HEK293 (cell line): Measurements from ENCODE around the gene ARSJ.
A peak's percentile ranks its signal among the peaks of the same experiment; 100 is the strongest.

Experiments used
- BCL11A ChIP-seq: fragments of 450-650 bp; formaldehyde crosslinking; IDR thresholded peaks from 2 replicates; pipeline ENCODE4 v1.5.1; 2016; ENCODE audit warnings: low read depth, missing biosample characterization, missing genetic modification characterization
- FEZF1 ChIP-seq: fragments of 450-650 bp; formaldehyde crosslinking; IDR thresholded peaks from 2 replicates; pipeline ENCODE4 v1.5.1; 2016; ENCODE audit warnings: missing biosample characterization, missing genetic modification characterization
- IKZF3 ChIP-seq: fragments of 450-650 bp; IDR thresholded peaks from 2 replicates; pipeline ENCODE4 v1.5.0; 2018; ENCODE audit warnings: missing biosample characterization, mild to moderate bottlenecking, missing genetic modification characterization, moderate library complexity
- KLF1 ChIP-seq: fragments of 450-650 bp; formaldehyde crosslinking; IDR thresholded peaks from 2 replicates; pipeline ENCODE4 v1.5.1; 2016; ENCODE audit warnings: missing biosample characterization, missing genetic modification characterization
- KLF8 ChIP-seq: fragments of 450-650 bp; formaldehyde crosslinking; IDR thresholded peaks from 2 replicates; pipeline ENCODE4 v1.5.1; 2016; ENCODE audit warnings: missing biosample characterization, missing genetic modification characterization
- PRDM1 ChIP-seq: fragments of 450-650 bp; formaldehyde crosslinking; IDR thresholded peaks from 2 replicates; pipeline ENCODE4; 2016; ENCODE audit warnings: missing biosample characterization, missing genetic modification characterization
- SP3 ChIP-seq: fragments of 450-650 bp; formaldehyde crosslinking; IDR thresholded peaks from 2 replicates; pipeline ENCODE4 v1.5.1; 2016; ENCODE audit warnings: missing biosample characterization, missing genetic modification characterization
- ZEB2 ChIP-seq: fragments of 450-650 bp; formaldehyde crosslinking; IDR thresholded peaks from 2 replicates; pipeline ENCODE4 v1.5.1; 2016; ENCODE audit warnings: missing biosample characterization, missing genetic modification characterization
- ZFP37 ChIP-seq: fragments of 450-650 bp; formaldehyde crosslinking; IDR thresholded peaks from 2 replicates; pipeline ENCODE4 v1.5.1; 2016; ENCODE audit warnings: missing biosample characterization, missing genetic modification characterization
- ZFP69B ChIP-seq: fragments of 450-650 bp; formaldehyde crosslinking; IDR thresholded peaks from 2 replicates; pipeline ENCODE4 v1.5.1; 2016; ENCODE audit warnings: missing biosample characterization, missing genetic modification characterization
- ZNF184 ChIP-seq: fragments of 450-650 bp; IDR thresholded peaks from 2 replicates; pipeline ENCODE4 v1.5.1; 2018; ENCODE audit warnings: missing biosample characterization, mild to moderate bottlenecking, missing genetic modification characterization
- ZNF324 ChIP-seq: fragments of 450-650 bp; formaldehyde crosslinking; IDR thresholded peaks from 2 replicates; pipeline ENCODE4 v1.5.1; 2016; ENCODE audit warnings: missing biosample characterization, missing genetic modification characterization
- ZNF600 ChIP-seq: fragments of 450-650 bp; formaldehyde crosslinking; IDR thresholded peaks from 2 replicates; pipeline ENCODE4 v1.5.1; 2016; ENCODE audit warnings: missing biosample characterization, missing genetic modification characterization
- ZNF624 ChIP-seq: fragments of 450-650 bp; formaldehyde crosslinking; IDR thresholded peaks from 2 replicates; pipeline ENCODE4 v1.5.1; 2017; ENCODE audit warnings: missing biosample characterization, missing genetic modification characterization
- ZNF654 ChIP-seq: fragments of 450-650 bp; formaldehyde crosslinking; IDR thresholded peaks from 2 replicates; pipeline ENCODE4 v1.5.1; 2016; ENCODE audit warnings: low read depth, missing biosample characterization, missing genetic modification characterization
- ZNF660 ChIP-seq: fragments of 450-650 bp; IDR thresholded peaks from 2 replicates; pipeline ENCODE4 v1.5.1; 2018; ENCODE audit warnings: missing biosample characterization, mild to moderate bottlenecking, missing genetic modification characterization
- ZNF785 ChIP-seq: fragments of 450-650 bp; formaldehyde crosslinking; IDR thresholded peaks from 2 replicates; pipeline ENCODE4 v1.5.1; 2016; ENCODE audit warnings: missing biosample characterization, missing genetic modification characterization
- ZNF843 ChIP-seq: fragments of 450-650 bp; formaldehyde crosslinking; IDR thresholded peaks from 2 replicates; pipeline ENCODE4 v1.5.1; 2016; ENCODE audit warnings: missing biosample characterization, missing genetic modification characterization
- ZSCAN23 ChIP-seq: fragments of 450-650 bp; formaldehyde crosslinking; IDR thresholded peaks from 2 replicates; pipeline ENCODE4 v1.5.1; 2016; ENCODE audit warnings: missing biosample characterization, missing genetic modification characterization
- TF ChIP-seq, protein P1 (sequence below): fragments of 450-650 bp; formaldehyde crosslinking; IDR thresholded peaks from 2 replicates; pipeline ENCODE4 v1.5.1; 2016; ENCODE audit warnings: missing biosample characterization, missing genetic modification characterization
- TF ChIP-seq, protein P2 (sequence below): fragments of 450-650 bp; formaldehyde crosslinking; IDR thresholded peaks from 2 replicates; pipeline ENCODE4 v1.5.1; 2016; ENCODE audit warnings: missing biosample characterization, missing genetic modification characterization
- TF ChIP-seq, protein P3 (sequence below): fragments of 450-650 bp; formaldehyde crosslinking; IDR thresholded peaks from 2 replicates; pipeline ENCODE4 v1.5.1; 2017; ENCODE audit warnings: missing biosample characterization, missing genetic modification characterization
- TF ChIP-seq, protein P4 (sequence below): fragments of 450-650 bp; formaldehyde crosslinking; IDR thresholded peaks from 2 replicates; pipeline ENCODE4 v1.5.1; 2017; ENCODE audit warnings: missing biosample characterization, missing genetic modification characterization
- TF ChIP-seq, protein P5 (sequence below): fragments of 450-650 bp; formaldehyde crosslinking; IDR thresholded peaks from 2 replicates; pipeline ENCODE4 v1.5.1; 2017; ENCODE audit warnings: missing biosample characterization, missing genetic modification characterization
- TF ChIP-seq, protein P6 (sequence below): fragments of 450-650 bp; formaldehyde crosslinking; IDR thresholded peaks from 2 replicates; pipeline ENCODE4 v1.5.1; 2016; ENCODE audit warnings: missing biosample characterization, missing genetic modification characterization

The ARSJ gene

DNA sequence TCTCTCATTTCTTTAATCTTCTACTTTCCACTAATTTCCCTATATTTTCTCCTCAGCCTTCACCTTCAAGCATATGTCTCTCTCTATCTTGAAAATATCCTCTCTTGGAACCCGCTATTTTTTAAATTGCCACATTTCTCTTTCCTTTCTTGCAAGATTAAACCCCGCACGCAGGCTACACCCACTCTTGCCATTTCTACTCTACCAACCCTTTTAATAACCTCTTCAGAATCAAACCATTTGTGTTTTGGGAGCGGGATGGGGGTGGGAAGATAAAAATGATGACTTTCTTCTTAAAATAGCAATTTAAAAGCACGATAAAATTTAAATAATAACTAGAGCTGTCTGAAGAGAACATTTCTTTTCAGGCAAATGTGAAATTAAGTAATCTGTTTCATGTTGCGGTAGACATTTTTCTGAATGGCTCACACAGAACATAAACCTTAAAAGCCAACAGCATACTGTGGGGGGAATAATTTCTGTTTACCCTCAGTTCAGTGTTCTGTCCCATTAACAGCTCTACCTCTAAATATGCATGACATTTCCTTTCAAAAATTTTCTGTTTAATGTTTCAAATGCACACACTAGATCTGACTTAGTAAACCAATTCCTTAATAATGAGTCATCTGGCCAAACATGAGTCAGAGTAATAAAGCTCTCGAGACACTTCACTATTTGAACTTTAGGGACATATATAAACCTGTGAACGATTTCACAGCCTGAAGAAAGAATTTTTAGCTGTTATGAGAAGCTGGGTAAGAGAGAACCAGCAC is 20.5 kb downstream of the ARSJ start (continued):
- TF ChIP-seq BCL11A (tag by site-specific recombination) (peak; percentile 34; the same call in 1 of the 2 replicates), ZFP69B (peak; percentile 49; the same call in 1 of the 2 replicates), KLF8 (no peak), ZNF600 (0 out of 2 replicates have a peak, but pooled peaks have one; percentile 22), ZNF324 (tag by site-specific recombination) (0 out of 2 replicates have a peak, but pooled peaks have one; percentile 57), ZNF184 (tag by site-specific recombination) (peak; percentile 58), ZSCAN23 (tag by site-specific recombination) (0 out of 2 replicates have a peak, but pooled peaks have one; percentile 33), ZNF785 (no peak), SP3 (tag by site-specific recombination) (peak; percentile 26; the same call in 1 of the 2 replicates), ZEB2 (peak; percentile 85; the same call in 1 of the 2 replicates), FEZF1 (tag by site-specific recombination) (0 out of 2 replicates have a peak, but pooled peaks have one; percentile 37), ZNF654 (tag by site-specific recombination) (no peak), KLF1 (tag by site-specific recombination) (no peak), ZFP37 (tag by site-specific recombination) (no peak), ZNF843 (tag by site-specific recombination) (peak; percentile 52), IKZF3 (tag by site-specific recombination) (0 out of 2 replicates have a peak, but pooled peaks have one; percentile 10), ZNF624 (tag by site-specific recombination) (no peak), ZNF660 (0 out of 2 replicates have a peak, but pooled peaks have one; percentile 30), PRDM1 (tag by site-specific recombination) (peak; percentile 22; the same call in 1 of the 2 replicates)
- TF ChIP-seq, protein P1, sequence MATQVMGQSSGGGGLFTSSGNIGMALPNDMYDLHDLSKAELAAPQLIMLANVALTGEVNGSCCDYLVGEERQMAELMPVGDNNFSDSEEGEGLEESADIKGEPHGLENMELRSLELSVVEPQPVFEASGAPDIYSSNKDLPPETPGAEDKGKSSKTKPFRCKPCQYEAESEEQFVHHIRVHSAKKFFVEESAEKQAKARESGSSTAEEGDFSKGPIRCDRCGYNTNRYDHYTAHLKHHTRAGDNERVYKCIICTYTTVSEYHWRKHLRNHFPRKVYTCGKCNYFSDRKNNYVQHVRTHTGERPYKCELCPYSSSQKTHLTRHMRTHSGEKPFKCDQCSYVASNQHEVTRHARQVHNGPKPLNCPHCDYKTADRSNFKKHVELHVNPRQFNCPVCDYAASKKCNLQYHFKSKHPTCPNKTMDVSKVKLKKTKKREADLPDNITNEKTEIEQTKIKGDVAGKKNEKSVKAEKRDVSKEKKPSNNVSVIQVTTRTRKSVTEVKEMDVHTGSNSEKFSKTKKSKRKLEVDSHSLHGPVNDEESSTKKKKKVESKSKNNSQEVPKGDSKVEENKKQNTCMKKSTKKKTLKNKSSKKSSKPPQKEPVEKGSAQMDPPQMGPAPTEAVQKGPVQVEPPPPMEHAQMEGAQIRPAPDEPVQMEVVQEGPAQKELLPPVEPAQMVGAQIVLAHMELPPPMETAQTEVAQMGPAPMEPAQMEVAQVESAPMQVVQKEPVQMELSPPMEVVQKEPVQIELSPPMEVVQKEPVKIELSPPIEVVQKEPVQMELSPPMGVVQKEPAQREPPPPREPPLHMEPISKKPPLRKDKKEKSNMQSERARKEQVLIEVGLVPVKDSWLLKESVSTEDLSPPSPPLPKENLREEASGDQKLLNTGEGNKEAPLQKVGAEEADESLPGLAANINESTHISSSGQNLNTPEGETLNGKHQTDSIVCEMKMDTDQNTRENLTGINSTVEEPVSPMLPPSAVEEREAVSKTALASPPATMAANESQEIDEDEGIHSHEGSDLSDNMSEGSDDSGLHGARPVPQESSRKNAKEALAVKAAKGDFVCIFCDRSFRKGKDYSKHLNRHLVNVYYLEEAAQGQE (tag by site-specific recombination): no peak
- TF ChIP-seq, protein P2, sequence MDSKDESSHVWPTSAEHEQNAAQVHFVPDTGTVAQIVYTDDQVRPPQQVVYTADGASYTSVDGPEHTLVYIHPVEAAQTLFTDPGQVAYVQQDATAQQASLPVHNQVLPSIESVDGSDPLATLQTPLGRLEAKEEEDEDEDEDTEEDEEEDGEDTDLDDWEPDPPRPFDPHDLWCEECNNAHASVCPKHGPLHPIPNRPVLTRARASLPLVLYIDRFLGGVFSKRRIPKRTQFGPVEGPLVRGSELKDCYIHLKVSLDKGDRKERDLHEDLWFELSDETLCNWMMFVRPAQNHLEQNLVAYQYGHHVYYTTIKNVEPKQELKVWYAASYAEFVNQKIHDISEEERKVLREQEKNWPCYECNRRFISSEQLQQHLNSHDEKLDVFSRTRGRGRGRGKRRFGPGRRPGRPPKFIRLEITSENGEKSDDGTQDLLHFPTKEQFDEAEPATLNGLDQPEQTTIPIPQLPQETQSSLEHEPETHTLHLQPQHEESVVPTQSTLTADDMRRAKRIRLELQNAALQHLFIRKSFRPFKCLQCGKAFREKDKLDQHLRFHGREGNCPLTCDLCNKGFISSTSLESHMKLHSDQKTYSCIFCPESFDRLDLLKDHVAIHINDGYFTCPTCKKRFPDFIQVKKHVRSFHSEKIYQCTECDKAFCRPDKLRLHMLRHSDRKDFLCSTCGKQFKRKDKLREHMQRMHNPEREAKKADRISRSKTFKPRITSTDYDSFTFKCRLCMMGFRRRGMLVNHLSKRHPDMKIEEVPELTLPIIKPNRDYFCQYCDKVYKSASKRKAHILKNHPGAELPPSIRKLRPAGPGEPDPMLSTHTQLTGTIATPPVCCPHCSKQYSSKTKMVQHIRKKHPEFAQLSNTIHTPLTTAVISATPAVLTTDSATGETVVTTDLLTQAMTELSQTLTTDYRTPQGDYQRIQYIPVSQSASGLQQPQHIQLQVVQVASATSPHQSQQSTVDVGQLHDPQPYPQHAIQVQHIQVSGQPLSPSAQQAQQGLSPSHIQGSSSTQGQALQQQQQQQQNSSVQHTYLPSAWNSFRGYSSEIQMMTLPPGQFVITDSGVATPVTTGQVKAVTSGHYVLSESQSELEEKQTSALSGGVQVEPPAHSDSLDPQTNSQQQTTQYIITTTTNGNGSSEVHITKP (tag by site-specific recombination): peak; percentile 88
- TF ChIP-seq, protein P3, sequence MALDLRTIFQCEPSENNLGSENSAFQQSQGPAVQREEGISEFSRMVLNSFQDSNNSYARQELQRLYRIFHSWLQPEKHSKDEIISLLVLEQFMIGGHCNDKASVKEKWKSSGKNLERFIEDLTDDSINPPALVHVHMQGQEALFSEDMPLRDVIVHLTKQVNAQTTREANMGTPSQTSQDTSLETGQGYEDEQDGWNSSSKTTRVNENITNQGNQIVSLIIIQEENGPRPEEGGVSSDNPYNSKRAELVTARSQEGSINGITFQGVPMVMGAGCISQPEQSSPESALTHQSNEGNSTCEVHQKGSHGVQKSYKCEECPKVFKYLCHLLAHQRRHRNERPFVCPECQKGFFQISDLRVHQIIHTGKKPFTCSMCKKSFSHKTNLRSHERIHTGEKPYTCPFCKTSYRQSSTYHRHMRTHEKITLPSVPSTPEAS (tag by site-specific recombination): 0 out of 2 replicates have a peak, but pooled peaks have one; percentile 26
- TF ChIP-seq, protein P4, sequence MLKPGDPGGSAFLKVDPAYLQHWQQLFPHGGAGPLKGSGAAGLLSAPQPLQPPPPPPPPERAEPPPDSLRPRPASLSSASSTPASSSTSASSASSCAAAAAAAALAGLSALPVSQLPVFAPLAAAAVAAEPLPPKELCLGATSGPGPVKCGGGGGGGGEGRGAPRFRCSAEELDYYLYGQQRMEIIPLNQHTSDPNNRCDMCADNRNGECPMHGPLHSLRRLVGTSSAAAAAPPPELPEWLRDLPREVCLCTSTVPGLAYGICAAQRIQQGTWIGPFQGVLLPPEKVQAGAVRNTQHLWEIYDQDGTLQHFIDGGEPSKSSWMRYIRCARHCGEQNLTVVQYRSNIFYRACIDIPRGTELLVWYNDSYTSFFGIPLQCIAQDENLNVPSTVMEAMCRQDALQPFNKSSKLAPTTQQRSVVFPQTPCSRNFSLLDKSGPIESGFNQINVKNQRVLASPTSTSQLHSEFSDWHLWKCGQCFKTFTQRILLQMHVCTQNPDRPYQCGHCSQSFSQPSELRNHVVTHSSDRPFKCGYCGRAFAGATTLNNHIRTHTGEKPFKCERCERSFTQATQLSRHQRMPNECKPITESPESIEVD (tag by site-specific recombination): peak; percentile 95
- TF ChIP-seq, protein P5, sequence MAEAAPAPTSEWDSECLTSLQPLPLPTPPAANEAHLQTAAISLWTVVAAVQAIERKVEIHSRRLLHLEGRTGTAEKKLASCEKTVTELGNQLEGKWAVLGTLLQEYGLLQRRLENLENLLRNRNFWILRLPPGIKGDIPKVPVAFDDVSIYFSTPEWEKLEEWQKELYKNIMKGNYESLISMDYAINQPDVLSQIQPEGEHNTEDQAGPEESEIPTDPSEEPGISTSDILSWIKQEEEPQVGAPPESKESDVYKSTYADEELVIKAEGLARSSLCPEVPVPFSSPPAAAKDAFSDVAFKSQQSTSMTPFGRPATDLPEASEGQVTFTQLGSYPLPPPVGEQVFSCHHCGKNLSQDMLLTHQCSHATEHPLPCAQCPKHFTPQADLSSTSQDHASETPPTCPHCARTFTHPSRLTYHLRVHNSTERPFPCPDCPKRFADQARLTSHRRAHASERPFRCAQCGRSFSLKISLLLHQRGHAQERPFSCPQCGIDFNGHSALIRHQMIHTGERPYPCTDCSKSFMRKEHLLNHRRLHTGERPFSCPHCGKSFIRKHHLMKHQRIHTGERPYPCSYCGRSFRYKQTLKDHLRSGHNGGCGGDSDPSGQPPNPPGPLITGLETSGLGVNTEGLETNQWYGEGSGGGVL (tag by site-specific recombination): peak; percentile 58
- TF ChIP-seq, protein P6, sequence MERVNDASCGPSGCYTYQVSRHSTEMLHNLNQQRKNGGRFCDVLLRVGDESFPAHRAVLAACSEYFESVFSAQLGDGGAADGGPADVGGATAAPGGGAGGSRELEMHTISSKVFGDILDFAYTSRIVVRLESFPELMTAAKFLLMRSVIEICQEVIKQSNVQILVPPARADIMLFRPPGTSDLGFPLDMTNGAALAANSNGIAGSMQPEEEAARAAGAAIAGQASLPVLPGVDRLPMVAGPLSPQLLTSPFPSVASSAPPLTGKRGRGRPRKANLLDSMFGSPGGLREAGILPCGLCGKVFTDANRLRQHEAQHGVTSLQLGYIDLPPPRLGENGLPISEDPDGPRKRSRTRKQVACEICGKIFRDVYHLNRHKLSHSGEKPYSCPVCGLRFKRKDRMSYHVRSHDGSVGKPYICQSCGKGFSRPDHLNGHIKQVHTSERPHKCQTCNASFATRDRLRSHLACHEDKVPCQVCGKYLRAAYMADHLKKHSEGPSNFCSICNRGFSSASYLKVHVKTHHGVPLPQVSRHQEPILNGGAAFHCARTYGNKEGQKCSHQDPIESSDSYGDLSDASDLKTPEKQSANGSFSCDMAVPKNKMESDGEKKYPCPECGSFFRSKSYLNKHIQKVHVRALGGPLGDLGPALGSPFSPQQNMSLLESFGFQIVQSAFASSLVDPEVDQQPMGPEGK: 0 out of 2 replicates have a peak, but pooled peaks have one; percentile 26
